Measurements from ENCODE around the gene SYT14.
"Not testable (repeated sequence)": the region's sequence is repeated elsewhere in the genome, so short reads cannot be mapped to it uniquely, and the experiment has no call there.

Gene SYT14

DNA sequence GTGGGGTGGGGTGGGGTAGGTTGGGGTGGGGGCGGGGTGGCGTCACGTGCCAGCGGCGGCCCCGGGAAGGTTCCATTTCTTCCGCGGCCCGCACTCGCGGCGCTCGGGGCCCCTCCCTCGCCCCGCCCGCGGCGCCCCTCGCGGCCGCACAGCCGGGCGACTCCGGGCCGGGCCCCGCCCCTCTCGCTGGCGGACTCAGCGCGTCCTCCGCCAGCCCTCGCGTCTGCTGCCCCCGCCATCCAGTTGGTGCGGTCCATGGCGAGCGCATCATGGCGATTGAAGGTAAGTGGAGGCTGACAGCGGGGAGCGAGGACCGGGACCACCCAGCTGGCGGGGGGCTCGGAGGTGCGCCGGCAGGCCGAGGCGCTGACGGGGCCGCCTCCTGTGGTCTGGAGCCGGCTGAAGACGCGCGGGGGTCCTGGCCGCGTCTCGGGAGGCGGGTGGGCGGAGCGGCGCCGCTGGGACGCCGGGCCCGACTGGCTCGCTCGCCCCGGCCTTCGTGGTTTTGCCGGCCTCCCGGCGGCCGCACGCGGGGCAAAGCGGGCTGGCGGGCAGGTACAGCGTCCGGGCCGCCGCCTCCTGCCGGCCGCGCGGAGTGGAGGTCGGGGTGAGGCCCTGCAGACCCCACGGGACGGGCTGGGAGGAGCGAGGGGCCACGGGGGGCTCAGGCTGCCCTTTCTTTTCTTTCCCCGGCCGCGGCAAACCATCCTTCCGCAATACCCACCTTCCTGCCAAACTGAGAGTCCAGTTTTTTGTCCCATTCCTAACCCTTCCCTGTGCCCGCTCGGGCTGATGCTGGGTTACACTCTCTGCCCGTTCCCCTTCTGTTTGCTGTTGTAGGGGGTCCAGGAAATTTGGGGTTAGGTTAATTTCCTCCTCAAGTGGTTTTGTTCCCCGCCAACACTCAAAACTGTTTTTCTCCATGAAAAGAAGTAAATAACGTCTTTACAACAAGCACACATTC lies at the start of gene SYT14:
TSS of gene SYT14 (plus strand) at position 222 of the 964 bp plus-strand sequence. CDS start at position 270, 48 bp downstream.
- Mint-ChIP-seq H3K27me3 (peaks cover 62% of the 10 kb centered on the region), H3K4me3 (peak within 1 kb of the TSS; percentile 57), H3K9me3 (no peaks in the 10 kb centered on the region), H3K36me3 (ENCODE audit: low read depth) (peaks cover 5% of the 10 kb centered on the region), H3K4me1 (ENCODE audit: low read depth) (peaks cover 15% of the 10 kb centered on the region), H3K27ac (no peak within 1 kb of the TSS)

DNA sequence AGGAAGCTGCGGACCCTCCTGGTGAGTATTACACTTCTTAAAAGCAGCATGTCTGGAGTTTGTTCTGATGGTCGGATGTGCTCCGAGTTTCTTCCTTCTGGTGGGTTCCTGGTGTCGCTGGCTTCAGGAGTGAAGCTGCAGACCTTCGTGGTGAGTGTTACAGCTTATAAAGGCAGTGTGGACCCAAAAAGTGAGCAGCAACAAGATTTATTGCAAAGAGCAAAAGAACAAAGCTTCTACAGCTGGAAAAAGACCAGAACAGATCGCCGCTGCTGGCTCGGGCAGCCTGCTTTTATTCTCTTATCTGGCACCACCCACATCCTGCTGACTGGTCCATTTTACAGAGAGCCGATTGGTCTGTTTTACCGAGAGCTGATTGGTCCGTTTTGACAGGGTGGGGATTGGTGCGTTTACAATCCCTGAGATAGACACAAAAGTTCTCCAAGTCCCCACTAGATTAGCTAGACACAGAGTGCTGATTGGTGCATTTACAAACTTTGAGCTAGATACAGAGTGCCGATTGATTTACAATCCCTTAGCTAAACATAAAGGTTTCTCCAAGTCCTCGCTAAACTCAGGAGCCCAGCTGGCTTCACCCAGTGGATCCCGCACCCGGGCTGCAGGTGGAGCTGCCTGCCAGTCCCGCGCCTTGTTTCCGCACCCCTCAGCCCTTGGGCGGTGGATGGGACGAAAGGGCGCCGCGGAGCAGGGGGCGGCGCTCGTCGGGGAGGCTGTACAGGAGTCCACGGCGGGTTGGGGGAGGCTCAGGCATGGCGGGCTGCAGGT lies 49.5 kb upstream of the SYT14 start:
- not testable (repeated sequence) for H3K4me1 Mint-ChIP-seq (ENCODE audit: low read depth); H3K4me3 Mint-ChIP-seq; H3K27ac Mint-ChIP-seq; H3K9me3 Mint-ChIP-seq; H3K36me3 Mint-ChIP-seq (ENCODE audit: low read depth)
- H3K27me3 Mint-ChIP-seq = peaks cover 26% of the 10 kb centered on the region

DNA sequence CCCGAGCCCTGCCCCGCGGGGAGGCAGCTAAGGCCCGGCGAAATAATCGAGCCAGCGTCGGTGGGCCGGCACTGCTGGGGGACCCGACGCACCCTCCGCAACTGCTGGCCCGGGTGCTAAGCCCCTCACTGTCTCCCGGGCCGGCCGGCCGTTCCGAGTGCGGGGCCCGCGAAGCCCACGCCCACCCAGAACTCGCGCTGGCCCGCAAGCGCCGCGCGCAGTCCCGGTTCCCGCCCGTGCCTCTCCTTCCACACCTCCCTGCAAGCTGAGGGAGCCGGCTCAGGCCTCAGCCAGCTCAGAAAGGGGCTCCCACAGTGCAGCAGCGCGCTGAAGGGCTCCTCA lies 49.0 kb upstream of the SYT14 start:
- Mint-ChIP-seq H3K9me3 (no peaks in the 10 kb centered on the region), H3K27ac (no peak overlapping the region), H3K36me3 (ENCODE audit: low read depth) (no peaks in the 10 kb centered on the region)

DNA sequence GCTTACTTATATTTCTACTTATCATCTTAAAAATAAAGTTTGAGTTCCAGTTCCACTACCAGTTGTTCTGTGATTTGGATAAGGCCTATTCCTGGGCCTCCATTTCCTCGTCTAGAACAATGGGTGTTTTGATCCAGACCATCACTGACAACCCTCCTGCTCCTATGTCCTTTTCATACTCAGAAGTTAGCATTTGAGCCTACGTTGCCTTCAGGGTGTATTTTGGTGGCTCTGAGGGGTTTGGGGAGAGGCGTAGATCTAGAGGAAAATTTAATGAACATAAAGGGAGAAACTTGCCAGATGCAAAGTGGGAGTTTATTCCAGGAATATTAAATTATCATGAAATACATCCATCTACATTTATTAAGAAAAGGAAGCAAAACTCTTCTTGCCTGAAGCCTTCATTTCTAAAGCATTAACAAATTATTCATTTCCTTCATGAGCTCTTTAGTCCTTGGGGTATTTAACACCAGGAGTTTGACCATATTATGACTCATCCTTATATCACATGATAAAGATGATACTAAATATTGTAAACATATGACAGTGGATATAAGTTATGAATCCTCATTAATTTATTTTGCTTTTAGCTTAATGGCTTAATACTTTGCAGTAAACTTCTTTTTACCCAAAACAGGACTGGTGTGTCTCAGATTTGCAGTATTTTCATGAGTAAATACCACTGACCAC lies 47.2 kb upstream of the SYT14 start:
- Mint-ChIP-seq H3K27me3 (peaks cover 18% of the 10 kb centered on the region), H3K9me3 (no peaks in the 10 kb centered on the region), H3K36me3 (ENCODE audit: low read depth) (no peaks in the 10 kb centered on the region), H3K27ac (no peak overlapping the region), H3K4me3 (no peak overlapping the region), H3K4me1 (ENCODE audit: low read depth) (no peaks in the 10 kb centered on the region)

More for the DNA sequence above, 49.0 kb upstream of the SYT14 start:
- Mint-ChIP-seq H3K4me1 (ENCODE audit: low read depth) (peaks cover 7% of the 10 kb centered on the region), H3K4me3 (no peak overlapping the region), H3K27me3 (peaks cover 23% of the 10 kb centered on the region)

DNA sequence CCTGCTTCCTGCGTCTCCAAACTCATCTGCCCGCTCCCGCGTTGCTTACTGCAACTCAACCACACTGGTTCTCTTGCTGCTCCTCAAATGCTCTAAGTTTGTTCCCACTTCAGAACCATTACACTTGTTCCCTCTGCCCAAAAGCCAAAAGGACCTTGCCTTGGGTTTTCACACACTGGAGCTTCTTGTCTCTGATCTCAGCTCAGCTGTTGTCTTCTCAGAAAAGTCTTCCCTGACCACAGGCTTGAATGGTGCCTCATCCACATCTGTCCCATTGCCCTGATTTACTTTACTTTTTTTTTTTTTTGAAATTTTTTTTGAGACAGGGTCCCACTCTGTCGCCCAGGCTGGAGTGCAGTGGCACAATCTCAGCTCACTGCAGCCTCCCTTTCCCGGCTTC lies 44.3 kb upstream of the SYT14 start:
- H3K4me3 Mint-ChIP-seq = no peak overlapping the region
- no peak overlapping the region for H3K27ac Mint-ChIP-seq
- H3K4me1 Mint-ChIP-seq (ENCODE audit: low read depth) = peaks cover 4% of the 10 kb centered on the region
- no peaks in the 10 kb centered on the region for H3K9me3 Mint-ChIP-seq
- H3K27me3 Mint-ChIP-seq = peaks cover 9% of the 10 kb centered on the region
- no peaks in the 10 kb centered on the region for H3K36me3 Mint-ChIP-seq (ENCODE audit: low read depth)

DNA sequence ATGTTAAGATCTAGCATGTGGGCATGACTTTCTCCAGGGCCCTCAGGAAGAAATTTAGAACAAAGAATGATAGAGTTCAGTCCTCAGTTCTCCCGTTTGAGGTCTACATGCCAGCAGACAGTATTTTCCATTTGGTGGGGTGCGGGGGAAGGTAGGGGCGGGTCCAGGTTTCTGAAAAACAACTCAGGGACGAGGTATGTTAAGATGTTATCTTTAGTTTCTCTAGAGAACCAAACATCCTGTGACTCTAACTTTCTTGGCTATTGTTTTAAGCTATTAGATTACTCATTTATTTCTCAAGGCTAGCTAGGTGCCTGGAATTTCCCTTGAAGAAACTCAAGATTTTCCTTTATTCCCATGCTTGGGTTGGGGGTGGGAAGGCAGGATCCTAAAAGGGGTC lies 42.3 kb upstream of the SYT14 start:
- H3K36me3 Mint-ChIP-seq (ENCODE audit: low read depth) = no peaks in the 10 kb centered on the region
- H3K4me3 Mint-ChIP-seq = no peak overlapping the region
- no peaks in the 10 kb centered on the region for H3K9me3 Mint-ChIP-seq
- peaks cover 4% of the 10 kb centered on the region for H3K4me1 Mint-ChIP-seq (ENCODE audit: low read depth)
- H3K27me3 Mint-ChIP-seq = peaks cover 9% of the 10 kb centered on the region
- H3K27ac Mint-ChIP-seq = no peak overlapping the region

DNA sequence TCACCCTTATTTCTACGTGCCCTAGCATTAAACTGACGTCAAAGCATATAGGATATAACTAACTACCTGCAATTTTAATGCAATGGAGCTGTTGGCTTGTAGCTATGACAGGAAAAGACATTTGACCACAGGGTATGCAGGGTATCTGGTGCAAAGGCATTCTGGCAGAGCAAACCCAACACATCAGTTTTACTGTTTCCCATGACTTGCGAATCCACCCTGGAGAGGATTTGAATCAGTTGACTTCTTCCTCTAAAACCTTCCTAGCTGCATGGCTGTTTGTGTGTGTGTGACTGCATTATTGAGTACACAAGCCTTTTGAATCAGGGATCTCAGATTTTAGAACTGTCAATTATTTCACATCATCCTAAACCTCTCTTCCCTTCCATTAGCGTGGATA lies 41.7 kb upstream of the SYT14 start:
- H3K36me3 Mint-ChIP-seq (ENCODE audit: low read depth) = no peaks in the 10 kb centered on the region

DNA sequence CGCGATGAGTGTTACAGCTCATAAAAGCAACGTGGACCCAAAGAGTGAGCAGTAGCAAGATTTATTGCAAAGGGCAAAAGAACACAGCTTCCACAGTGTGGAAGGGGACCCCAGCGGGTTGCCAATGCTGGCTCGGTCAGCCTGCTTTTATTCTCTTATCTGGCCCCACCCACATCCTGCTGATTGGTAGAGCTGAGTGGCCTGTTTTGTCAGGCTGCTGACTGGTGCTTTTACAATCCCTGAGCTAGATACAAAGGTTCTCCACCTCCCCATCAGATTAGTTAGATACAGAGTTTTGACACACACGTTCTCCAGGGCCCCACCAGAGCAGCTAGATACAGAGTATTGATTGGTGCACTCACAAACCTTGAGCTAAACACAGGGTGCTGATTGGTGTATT lies 39.7 kb upstream of the SYT14 start:
- H3K9me3 Mint-ChIP-seq; H3K4me1 Mint-ChIP-seq (ENCODE audit: low read depth); H3K4me3 Mint-ChIP-seq; H3K27ac Mint-ChIP-seq; H3K36me3 Mint-ChIP-seq (ENCODE audit: low read depth): not testable (repeated sequence)
- peaks cover 11% of the 10 kb centered on the region for H3K27me3 Mint-ChIP-seq

More for the DNA sequence above, 41.7 kb upstream of the SYT14 start:
- Mint-ChIP-seq H3K27me3 (peaks cover 11% of the 10 kb centered on the region), H3K4me1 (ENCODE audit: low read depth) (peaks cover 4% of the 10 kb centered on the region), H3K27ac (no peak overlapping the region), H3K9me3 (no peaks in the 10 kb centered on the region), H3K4me3 (no peak overlapping the region)

DNA sequence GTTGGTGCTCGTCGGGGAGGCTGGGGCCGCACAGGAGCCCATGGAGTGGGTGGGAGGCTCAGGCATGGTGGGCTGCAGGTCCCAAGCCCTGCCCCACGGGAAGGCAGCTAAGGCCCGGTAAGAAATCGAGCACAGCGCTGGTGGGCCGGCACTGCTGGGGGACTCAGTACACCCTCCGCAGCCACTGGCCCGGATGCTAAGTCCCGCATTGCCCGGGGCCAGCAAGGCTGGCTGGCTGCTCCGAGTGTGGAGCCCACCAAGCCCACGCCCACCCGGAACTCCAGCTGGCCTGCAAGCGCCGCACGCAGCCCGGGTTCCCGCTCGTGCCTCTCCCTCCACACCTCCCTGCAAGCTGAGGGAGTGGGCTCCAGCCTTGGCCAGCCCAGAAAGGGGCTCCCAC lies 39.2 kb upstream of the SYT14 start:
- H3K4me3 Mint-ChIP-seq; H3K27me3 Mint-ChIP-seq; H3K36me3 Mint-ChIP-seq (ENCODE audit: low read depth); H3K9me3 Mint-ChIP-seq; H3K4me1 Mint-ChIP-seq (ENCODE audit: low read depth); H3K27ac Mint-ChIP-seq: not testable (repeated sequence)

DNA sequence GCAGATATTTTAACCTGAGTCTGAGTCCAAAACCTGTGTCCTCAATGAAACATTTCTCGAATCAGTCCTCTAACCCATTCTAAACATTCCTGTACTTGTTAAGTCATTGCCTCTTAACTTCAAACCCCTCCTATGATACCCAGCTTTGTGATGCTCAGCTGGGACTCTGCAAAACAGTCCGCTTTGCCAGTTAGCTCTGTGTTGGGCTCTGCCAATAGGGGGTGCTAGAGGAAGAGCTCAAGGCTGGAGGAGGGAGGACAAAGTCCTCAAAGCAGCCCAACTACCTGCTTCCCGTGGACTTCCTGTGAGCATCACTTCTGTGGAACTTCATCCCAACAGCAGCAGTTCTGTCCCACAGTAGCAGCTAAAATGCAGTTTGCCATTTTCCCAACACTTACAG lies 38.1 kb upstream of the SYT14 start:
- Mint-ChIP-seq H3K4me3 (no peak overlapping the region), H3K27ac (no peak overlapping the region), H3K27me3 (peaks cover 7% of the 10 kb centered on the region), H3K9me3 (no peaks in the 10 kb centered on the region), H3K36me3 (ENCODE audit: low read depth) (no peaks in the 10 kb centered on the region), H3K4me1 (ENCODE audit: low read depth) (peaks cover 4% of the 10 kb centered on the region)

DNA sequence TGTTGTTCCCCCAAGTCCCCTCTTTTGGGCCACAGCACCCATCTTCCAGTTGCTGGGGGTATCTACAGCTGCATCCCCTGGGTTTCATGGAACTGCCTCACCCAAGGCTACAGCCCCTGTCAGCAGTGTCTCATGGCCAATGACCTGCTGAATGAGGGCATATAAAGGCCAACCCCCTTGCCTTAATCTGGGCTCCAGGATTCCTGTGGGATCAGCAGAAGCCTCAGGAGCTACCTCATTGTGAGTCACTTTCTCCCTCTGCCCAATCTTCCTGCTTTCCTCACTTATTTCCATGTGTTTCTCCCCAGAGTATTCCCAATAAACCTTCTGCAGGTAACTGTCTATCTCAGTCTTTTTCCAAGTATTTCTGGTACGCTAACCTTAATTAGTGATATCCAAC lies 37.3 kb upstream of the SYT14 start:
- Mint-ChIP-seq H3K27ac (no peak overlapping the region), H3K4me1 (ENCODE audit: low read depth) (peaks cover 4% of the 10 kb centered on the region), H3K36me3 (ENCODE audit: low read depth) (no peaks in the 10 kb centered on the region), H3K9me3 (no peaks in the 10 kb centered on the region), H3K27me3 (peaks cover 7% of the 10 kb centered on the region), H3K4me3 (no peak overlapping the region)

DNA sequence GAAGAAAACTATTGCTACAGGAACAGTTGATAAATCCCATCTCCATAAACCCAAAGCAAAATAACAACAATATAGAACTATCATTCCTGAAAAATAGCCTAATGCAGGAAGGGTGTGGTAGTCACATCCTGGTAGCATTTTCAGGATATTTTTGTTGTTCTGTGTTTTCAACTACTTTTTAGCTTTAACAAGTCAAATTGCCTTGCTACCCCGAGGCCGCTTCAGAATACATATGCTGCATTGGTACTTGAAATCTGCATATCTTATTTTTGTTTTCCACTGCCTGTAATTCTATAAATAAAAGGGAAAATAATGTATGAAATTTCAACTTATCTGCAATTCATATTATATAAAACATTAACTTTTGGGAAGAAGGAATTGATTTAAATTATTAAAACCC lies 36.8 kb upstream of the SYT14 start:
- Mint-ChIP-seq H3K27me3 (peaks cover 11% of the 10 kb centered on the region), H3K4me3 (no peak overlapping the region), H3K9me3 (no peaks in the 10 kb centered on the region), H3K36me3 (ENCODE audit: low read depth) (no peaks in the 10 kb centered on the region), H3K27ac (no peak overlapping the region), H3K4me1 (ENCODE audit: low read depth) (no peaks in the 10 kb centered on the region)

DNA sequence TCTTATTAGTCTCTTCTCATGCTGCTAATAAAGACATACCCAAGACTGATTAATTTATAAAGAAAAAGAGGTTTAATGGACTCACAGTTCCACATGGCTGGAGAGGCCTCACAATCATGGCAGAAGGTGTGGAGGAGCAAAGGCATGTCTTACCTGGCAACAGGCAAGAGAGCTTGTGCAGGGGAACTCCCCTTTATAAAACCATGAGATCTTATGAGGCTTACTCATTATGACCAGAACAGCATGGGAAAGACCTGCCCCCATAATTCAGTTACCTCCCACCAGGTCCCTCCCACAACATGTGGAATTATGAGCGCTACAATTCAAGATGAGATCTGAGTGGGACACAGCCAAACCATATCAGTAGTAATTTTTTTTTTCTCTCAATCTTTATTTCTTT lies 33.2 kb upstream of the SYT14 start:
- not testable (repeated sequence) for H3K36me3 Mint-ChIP-seq (ENCODE audit: low read depth); H3K4me3 Mint-ChIP-seq; H3K9me3 Mint-ChIP-seq; H3K27ac Mint-ChIP-seq; H3K4me1 Mint-ChIP-seq (ENCODE audit: low read depth)
- peaks cover 15% of the 10 kb centered on the region for H3K27me3 Mint-ChIP-seq

DNA sequence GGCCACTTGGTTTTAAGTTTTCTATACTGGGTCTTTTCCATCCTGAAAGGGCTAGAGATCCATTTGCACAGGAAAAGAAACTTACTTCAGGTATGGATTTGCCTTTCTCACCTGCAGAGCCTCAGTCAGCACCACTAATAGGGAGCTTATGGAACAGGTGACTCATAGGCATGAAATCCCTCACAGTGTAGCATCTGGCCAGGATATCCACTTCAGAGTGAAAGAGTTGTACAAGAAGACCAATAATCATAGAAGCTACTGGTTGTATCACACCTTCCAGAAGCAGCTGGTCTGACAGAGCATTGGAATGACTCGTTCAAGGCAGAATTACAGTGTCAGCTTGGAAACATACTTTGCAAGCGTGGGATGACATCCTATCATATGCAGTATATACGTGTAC lies 26.3 kb upstream of the SYT14 start:
- Mint-ChIP-seq H3K4me3 (no peak overlapping the region), H3K27me3 (peaks cover 13% of the 10 kb centered on the region), H3K36me3 (ENCODE audit: low read depth) (no peaks in the 10 kb centered on the region), H3K27ac (no peak overlapping the region), H3K4me1 (ENCODE audit: low read depth) (no peaks in the 10 kb centered on the region), H3K9me3 (peaks cover 5% of the 10 kb centered on the region)

DNA sequence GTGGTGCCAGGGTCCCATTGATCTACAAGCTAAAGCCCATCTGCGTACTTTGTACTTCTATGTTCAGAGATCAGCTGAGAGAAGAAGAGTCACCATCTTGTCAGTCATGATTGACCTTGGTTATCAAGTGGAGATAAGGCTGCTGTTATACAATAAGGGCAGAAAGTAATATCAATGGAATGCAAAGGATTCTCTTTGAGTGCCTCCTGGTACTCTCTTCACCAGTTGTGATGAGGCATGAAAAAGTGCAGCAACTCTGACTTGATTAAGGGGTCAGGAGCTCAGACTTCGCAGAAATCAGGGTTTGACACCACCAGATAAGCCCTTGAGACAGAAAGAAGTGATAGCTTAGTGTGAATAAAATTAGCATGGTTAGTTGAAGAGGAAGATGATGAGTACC lies 25.7 kb upstream of the SYT14 start:
- Mint-ChIP-seq H3K4me1 (ENCODE audit: low read depth) (no peaks in the 10 kb centered on the region), H3K36me3 (ENCODE audit: low read depth) (no peaks in the 10 kb centered on the region), H3K27me3 (peaks cover 13% of the 10 kb centered on the region), H3K9me3 (peaks cover 5% of the 10 kb centered on the region), H3K4me3 (no peak overlapping the region), H3K27ac (no peak overlapping the region)

Measured in stimulated activated naive CD8-positive, alpha-beta T cell treated with anti-CD3 and anti-CD28 coated beads, Interleukin-15, Interleukin-2, amounts not matched to agents 100 ng/mL and 50 ng/mL, for 24 hours (primary cell).